GM20000 (cell line): ENCODE data around the gene ZNF48.

ENCODE experiments used
- DNase-seq: peaks from one replicate; pipeline ENCODE4 v3.0.0; 2012; ENCODE audit warnings: low spot score
- CTCF ChIP-seq: IDR thresholded peaks from 2 replicates; pipeline ENCODE4 v1.5.1; 2012; ENCODE audit warnings: mild to moderate bottlenecking, control low read depth; ENCODE audit errors: extremely low read depth, missing control alignments

Gene ZNF48

DNA sequence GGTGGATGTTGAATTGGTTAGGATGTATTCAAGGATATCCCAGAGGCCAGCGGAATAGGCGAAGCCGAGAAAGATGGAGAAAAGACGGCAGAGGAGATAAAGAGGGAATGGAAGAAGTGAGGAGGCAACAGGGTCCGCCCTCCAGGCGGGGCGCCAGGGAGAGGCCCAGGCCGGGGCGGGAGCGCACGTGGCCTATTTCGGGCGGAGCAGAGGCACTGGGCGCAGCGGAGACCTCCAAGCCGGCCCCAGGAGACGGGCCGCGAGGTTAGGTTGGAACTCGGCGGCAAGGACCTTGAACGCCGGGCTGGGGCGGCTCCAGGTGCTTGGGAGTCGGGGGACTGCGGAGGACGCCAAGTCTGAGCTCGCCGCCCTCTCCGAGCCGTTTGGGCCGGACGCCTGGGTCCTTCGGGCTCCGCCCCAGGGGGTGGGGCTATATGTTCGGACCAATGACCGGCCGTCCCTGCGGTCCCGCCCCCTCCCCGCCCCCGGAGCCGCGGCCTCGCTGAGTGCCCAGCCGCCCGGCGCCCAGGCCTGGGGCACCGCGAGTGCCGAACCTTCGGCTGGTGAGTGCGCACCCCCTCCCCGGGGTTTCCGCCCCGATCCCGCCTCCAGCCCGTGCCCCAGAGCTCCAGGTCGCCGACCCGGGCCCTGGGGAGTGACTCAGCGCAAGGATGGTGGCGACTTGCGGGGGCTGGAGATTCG lies 12.0 kb downstream of the ZNF48 start, which contains the start of gene ZNF771:
TSS of gene ZNF771 (plus strand) at position 505 of the 702 bp plus-strand sequence. CDS start 448 bp downstream, outside the sequence.
- peak; percentile 96 for DNase-seq
- no peak for TF ChIP-seq CTCF

GRCh38 chr16:30407804-30408534 lies 12.7 kb downstream of the ZNF48 start:
- no peak for TF ChIP-seq CTCF
- DNase-seq = no peak

DNA sequence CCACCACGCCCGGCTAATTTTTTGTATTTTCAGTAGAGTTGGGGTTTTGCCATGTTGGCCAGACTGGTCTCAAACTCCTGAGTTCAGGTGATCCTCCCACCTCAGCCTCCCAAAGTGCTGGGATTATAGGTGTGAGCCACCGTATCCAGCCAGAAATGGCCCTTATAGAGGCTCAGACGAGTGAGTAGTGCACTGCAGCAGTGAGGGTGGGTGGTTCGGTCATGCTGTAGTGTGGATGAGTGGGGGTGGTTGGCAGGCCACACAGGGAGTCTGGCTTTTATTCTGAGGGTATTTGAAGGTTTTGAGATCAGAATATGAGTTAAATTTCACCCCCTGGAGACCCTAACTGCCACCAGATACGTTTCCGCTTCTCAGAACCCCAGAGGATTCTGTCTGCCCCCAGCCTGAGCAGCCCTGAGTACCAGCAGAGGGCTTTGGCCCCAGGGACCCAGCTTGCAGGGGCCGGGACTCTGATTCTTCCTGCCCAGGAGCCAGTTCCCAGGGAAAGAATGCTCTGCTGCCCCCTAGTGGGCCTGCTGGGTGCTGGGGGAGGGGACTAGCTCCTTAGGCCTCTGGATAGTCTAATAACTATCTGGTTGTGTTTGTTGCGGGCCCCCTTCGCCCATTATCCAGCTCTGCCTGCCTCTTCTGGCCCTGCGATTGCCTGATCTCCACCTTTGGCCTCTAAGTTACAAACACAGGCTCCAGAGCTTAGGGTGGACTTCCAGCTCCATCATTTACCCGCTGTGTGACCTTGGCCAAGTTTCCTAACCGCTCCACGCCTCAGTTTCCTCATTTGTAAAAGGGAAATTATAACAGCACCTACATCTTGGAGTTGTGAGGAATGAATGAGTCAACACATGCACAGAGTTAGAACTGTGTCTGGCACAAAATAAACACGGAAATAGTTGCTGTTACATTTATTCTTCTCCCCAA lies 14.2 kb downstream of the ZNF48 start:
- TF ChIP-seq CTCF = peak; percentile 98
- peak; percentile 93 for DNase-seq

DNA sequence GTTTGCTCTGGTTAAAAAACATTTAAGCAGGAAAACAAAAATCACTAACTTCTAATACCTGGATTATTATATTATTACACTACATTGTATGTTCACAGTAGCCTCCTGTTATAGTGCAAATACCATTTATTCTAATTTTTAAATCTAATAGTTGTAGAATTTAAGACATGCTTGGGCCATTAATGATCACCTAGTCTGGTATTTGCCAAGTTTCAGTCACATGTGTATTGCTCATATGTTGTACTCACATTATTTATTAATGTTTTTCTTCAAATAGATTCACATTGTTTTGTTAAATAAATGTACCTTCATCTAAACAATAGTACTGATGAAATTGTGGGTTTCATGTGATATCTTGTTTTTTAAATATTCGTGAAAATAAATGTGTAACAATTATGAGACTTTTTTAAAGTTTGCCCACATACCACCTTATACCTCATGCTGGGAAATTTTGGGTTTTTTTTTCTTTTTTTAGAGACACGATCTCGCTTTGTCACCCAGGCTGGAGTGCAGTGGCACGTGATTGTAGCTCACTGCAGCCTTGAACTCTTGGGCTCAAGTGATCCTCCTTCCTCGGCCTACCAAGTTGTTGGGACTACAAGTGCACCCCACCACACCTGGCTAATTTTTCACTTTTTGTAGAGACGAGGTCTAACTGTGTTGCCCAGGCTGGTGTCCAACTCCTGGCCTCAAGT lies 18.0 kb downstream of the ZNF48 start:
- DNase-seq = no peak
- no peak for TF ChIP-seq CTCF

GRCh38 chr16:30414159-30414558 lies 18.9 kb downstream of the ZNF48 start:
- no peak for TF ChIP-seq CTCF

GRCh38 chr16:30416047-30416603 lies 20.9 kb downstream of the ZNF48 start:
- DNase-seq = no peak
- no peak for TF ChIP-seq CTCF

More at GRCh38 chr16:30414159-30414558, 18.9 kb downstream of the ZNF48 start:
- no peak for DNase-seq
